Cardiac fibroblast (primary cell): ENCODE data around the gene BRSK2.

ENCODE experiments used
- DNase-seq, 2 donors: peaks; one replicate each; pipeline versions ENCODE4 v3.0.0 to v3.0.0-alpha.2; 2010; ENCODE audit warnings: low read depth in 2 of 2
- H3K4me3 ChIP-seq, 2 donors: replicated peaks in 1 of 2; 1 replicate in 1 of 2; 2 replicates in 1 of 2; pipeline ENCODE4 v1.5.1; 2011; ENCODE audit warnings: low read depth in 2 of 2, low read length in 2 of 2, mild to moderate bottlenecking in 2 of 2, moderate library complexity in 1 of 2
- TF ChIP-seq, protein P1 (sequence below): IDR thresholded peaks from one replicate; pipeline ENCODE4 v1.5.1; 2011; ENCODE audit warnings: low read depth, mild to moderate bottlenecking, low read length, inconsistent platforms

The BRSK2 gene

DNA sequence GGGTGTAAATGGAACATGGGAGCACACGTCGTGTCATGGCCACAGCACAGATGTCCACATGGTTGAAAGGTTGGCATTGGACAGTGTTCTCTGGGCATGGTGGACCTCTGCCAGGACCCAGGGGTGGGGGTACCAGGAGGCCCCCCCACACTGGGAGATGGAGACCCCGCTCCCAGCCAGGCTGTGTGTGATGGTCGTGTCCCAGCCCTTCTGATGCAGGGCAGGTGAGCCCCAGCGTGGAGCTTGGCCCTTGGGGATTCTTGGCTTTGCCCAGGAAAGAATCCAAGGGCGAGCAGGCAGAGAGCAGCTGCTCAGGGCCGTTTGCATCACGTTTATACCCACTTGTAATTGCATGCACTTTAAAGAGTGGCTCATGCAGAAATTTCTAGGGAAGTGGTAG lies 22.0 kb upstream of the BRSK2 start:
- TF ChIP-seq, protein P1, sequence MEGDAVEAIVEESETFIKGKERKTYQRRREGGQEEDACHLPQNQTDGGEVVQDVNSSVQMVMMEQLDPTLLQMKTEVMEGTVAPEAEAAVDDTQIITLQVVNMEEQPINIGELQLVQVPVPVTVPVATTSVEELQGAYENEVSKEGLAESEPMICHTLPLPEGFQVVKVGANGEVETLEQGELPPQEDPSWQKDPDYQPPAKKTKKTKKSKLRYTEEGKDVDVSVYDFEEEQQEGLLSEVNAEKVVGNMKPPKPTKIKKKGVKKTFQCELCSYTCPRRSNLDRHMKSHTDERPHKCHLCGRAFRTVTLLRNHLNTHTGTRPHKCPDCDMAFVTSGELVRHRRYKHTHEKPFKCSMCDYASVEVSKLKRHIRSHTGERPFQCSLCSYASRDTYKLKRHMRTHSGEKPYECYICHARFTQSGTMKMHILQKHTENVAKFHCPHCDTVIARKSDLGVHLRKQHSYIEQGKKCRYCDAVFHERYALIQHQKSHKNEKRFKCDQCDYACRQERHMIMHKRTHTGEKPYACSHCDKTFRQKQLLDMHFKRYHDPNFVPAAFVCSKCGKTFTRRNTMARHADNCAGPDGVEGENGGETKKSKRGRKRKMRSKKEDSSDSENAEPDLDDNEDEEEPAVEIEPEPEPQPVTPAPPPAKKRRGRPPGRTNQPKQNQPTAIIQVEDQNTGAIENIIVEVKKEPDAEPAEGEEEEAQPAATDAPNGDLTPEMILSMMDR: no peak
- no peak for DNase-seq
- H3K4me3 ChIP-seq: no peak overlapping the region

DNA sequence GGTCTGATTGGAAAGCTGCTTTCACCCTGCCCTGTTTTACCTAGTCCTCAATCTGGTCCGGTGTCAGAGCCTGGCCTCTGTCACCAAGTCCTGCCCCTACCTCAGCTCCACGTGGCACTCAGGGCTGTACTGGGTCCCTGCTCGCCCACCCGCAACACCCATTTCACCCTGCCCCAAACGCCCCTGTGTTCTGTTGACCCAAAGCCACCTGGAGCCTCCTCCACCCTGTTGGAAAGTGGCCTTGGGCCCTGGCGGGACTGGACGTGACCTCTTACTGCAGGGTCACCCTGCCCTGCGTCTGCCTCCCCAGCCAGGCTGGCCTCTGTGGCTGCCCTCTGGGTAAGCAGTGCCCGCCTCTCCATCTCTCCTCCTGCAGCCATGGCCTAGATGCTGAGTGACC lies 21.5 kb upstream of the BRSK2 start:
- TF ChIP-seq, protein P1: no peak
- H3K4me3 ChIP-seq: no peak overlapping the region
- no peak for DNase-seq

DNA sequence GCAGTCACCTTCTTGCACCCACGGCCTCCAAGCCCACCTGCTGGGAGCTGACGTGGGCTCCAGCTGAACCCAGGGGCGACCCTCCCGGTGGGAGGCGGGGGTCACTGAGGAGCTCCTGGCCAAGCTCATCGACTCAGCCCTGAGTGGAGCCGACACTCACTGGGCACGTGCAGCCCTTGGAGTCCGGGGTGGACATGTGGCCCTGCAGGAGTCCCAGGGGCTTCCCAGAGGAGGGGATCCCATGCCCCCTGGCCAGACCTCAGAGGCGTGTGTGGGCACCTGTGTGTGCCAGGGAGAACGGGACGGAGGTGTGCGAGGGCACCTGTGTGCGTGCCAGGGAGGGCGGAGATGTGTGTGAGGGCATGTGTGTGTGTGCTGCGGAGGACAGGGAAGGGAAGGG lies 20.8 kb upstream of the BRSK2 start:
- DNase-seq: no peak
- no peak overlapping the region for H3K4me3 ChIP-seq
- TF ChIP-seq, protein P1: no peak

DNA sequence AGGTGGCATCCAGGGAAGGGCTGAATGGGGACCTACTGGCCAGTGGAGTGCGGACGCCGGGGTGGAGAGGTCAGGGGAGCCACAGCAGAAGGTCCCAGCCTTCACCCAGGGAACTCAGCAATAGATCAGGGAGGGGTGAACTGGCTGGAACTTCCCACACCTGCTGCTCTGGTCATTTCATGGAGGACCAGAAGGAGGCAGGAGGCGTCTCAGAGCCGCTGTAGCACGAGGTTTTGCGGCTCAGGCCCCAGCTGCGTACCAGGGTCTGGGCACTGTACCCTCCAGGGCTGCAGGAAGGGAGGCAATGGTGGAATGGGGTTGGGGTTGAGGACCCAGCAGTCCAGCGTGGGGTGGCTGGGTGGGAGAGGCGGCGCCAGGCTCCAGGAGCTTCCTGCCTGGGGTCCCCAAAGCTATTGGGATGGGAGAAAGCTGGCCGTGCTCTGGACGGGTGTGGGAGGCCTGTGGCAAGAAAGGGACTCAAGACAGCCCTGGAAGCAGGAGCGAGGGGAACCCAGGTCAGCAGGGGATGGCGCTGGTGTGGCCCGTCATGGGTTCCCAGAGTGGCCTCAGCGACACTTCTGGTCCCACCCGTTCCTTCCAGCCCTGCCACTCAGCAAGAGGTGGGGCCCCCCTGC lies 20.2 kb upstream of the BRSK2 start:
- DNase-seq: no peak
- TF ChIP-seq, protein P1: no peak
- no peak overlapping the region for H3K4me3 ChIP-seq

DNA sequence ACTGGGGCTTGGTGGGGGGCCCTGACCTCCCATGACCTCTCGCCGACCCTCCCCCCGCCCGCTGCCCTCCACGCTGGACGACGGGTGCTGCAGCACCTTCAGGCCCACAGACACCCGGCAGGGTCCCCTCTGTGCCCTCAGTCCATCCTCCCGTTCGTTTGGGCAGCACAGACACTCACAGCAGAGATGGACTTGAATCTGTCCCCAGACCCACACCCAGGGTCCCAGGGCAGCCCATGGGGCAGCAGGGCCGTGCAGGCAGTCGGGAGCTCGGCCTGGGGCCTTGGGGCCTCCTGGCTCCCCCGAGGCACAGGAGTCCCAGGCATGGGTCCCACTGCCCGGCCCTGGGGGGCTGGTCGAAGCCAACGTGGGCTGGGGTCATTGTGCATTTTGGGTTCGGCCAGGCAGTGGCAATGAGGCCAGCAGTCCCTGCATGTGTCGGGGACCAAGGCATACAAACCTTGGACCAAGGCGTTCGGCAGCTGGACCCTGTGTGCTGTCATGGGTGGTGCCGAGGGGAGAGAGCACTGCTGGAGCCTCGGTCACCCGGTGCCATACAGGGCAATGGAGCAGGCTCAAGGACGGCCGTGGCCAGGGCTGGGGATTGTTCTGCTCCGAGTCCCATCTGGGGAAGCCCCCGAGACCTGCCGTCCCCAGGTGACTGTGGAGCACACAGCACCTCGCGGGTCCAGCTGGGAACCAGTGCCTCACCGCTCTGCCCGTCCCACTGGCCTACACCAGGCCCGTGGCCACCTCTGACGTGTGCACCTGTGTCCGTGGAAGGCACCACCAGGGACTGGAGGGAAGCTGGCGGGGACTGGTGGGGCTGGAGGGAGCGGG lies 19.3 kb upstream of the BRSK2 start:
- TF ChIP-seq, protein P1: no peak
- H3K4me3 ChIP-seq: no peak overlapping the region
- DNase-seq: no peak

DNA sequence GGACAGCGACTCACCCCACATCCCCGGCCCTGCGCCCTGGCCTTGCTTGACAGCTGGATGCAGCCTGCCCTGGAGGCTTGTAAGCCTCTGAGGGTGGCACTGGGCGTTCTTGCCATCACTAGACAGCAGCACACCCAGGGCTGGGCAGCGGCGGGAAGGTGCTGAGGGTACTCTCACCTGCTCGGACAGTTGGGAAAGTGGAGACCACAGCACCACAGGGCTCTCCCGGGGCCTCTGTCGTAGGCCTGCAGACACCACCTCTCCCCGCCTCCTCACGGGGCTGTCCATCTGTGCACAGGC lies 18.8 kb upstream of the BRSK2 start:
- no peak for DNase-seq
- TF ChIP-seq, protein P1: no peak

DNA sequence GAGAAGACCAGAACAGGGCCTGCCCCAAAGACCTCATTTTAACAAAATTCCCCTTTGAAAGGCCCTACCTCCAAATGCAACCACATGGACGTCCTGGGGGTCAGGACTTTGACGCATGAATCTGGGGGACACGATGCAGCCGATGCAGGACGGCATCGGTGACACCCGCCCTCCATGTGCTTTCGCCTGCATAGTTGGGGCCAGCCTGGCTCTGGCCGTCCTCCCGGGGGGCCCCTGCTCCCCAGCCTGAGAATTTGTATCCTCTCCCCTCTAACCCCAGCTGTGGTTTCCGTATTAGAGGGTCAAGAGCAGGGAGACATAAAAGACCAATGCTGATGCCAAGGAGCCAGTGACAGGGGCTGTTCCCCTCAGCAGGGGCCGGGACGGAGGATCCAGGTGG lies 18.4 kb upstream of the BRSK2 start:
- no peak overlapping the region for H3K4me3 ChIP-seq
- DNase-seq: no peak
- TF ChIP-seq, protein P1: no peak

More for the DNA sequence above, 18.8 kb upstream of the BRSK2 start:
- H3K4me3 ChIP-seq: no peak overlapping the region
